PC-3 (cell line): ENCODE results near the gene CEP152.

Experiments used
- CTCF ChIP-seq: fragments of 300-600 bp; sonication (generic); conservative IDR thresholded peaks from 2 replicates; pipeline ENCODE4 v1.5.1; 2017; ENCODE audit warnings: antibody characterized with exemption, low read depth, mild to moderate bottlenecking, low read length
- EZH2 ChIP-seq: fragments of 300-600 bp; sonication (generic); IDR thresholded peaks from one replicate; pipeline ENCODE4 v1.6.1; 2017; ENCODE audit warnings: antibody characterized with exemption, mild to moderate bottlenecking, low read length; ENCODE audit not compliant: unreplicated experiment

- no peak for TF ChIP-seq CTCF
- no peak for TF ChIP-seq EZH2
Measured at GRCh38 chr15:48823237-48823636, 12.4 kb upstream of the CEP152 start.
